ENCODE data around the gene AHSG.

DNA sequence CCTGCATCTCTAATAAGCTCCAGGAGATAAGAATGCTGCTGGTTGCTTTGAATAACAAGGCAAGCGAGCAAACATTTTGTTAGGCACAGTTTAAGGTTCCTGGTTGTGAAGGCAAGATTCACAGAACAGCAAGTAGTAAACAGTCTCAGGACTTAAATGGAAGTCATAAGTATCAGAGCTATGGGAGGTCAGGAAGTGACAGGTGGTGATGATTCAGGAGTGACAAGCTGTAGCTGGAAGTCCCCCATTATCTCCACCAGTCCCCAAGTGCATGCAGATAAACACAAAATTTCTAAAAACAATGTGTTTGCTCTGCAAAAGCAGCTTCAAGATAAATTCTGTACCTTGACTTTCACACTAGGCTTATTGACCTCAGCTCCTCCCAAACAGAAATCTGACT, 30.6 kb downstream of the AHSG start:
- TF ChIP-seq, protein P1, sequence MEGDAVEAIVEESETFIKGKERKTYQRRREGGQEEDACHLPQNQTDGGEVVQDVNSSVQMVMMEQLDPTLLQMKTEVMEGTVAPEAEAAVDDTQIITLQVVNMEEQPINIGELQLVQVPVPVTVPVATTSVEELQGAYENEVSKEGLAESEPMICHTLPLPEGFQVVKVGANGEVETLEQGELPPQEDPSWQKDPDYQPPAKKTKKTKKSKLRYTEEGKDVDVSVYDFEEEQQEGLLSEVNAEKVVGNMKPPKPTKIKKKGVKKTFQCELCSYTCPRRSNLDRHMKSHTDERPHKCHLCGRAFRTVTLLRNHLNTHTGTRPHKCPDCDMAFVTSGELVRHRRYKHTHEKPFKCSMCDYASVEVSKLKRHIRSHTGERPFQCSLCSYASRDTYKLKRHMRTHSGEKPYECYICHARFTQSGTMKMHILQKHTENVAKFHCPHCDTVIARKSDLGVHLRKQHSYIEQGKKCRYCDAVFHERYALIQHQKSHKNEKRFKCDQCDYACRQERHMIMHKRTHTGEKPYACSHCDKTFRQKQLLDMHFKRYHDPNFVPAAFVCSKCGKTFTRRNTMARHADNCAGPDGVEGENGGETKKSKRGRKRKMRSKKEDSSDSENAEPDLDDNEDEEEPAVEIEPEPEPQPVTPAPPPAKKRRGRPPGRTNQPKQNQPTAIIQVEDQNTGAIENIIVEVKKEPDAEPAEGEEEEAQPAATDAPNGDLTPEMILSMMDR (conservative IDR thresholded peaks at IDR 0.05; ENCODE audit: low read depth, low read length): no peak
- TF ChIP-seq EZH2phosphoT487 (IDR thresholded peaks at IDR 0.05; ENCODE audit: borderline replicate concordance, low read length): no peak
